ENCODE measurements around the gene TMEM132E.

The TMEM132E gene

GRCh38 chr17:34658811-34659560 is 79.6 kb downstream of the TMEM132E start:
- Histone ChIP-seq H4K20me1 (ENCODE audit: insufficient read depth, low read length) (no peaks in the 10 kb centered on the region), H2AFZ (ENCODE audit: low read length) (no peak overlapping the region), H3K27me3 (ENCODE audit: insufficient read depth, low read length) (no peaks in the 10 kb centered on the region), H3K27ac (ENCODE audit: low read depth, low read length, poor library complexity, severe bottlenecking) (no peak overlapping the region), H3K9ac (ENCODE audit: low read length) (no peak overlapping the region), H3K9me2 (ENCODE audit: low read depth, low read length) (no peaks in the 10 kb centered on the region), H3K9me3 (ENCODE audit: low read length) (no peaks in the 10 kb centered on the region), H3K4me2 (ENCODE audit: low read length) (no peak overlapping the region), H3K79me2 (ENCODE audit: insufficient read depth, low read length) (no peaks in the 10 kb centered on the region), H3K4me1 (ENCODE audit: insufficient read depth, low read length, severe bottlenecking) (no peaks in the 10 kb centered on the region), H3F3A (ENCODE audit: insufficient read depth, low read length) (no peaks in the 10 kb centered on the region), H3K4me3 (ENCODE audit: low read depth, low read length, poor library complexity, severe bottlenecking) (no peak overlapping the region), H3K36me3 (ENCODE audit: insufficient read depth, low read length) (no peaks in the 10 kb centered on the region)
- TF ChIP-seq CTCF (IDR thresholded peaks at IDR 0.05; ENCODE audit: low read length) (no peak), EZH2 (IDR thresholded peaks at IDR 0.05; ENCODE audit: borderline replicate concordance, low read length) (no peak)

- Histone ChIP-seq H3K4me2 (ENCODE audit: low read length) (no peak overlapping the region), H3F3A (ENCODE audit: insufficient read depth, low read length) (no peaks in the 10 kb centered on the region), H3K9me2 (ENCODE audit: low read depth, low read length) (no peaks in the 10 kb centered on the region), H3K4me3 (ENCODE audit: low read depth, low read length, poor library complexity, severe bottlenecking) (no peak overlapping the region), H2AFZ (ENCODE audit: low read length) (no peak overlapping the region), H3K79me2 (ENCODE audit: insufficient read depth, low read length) (no peaks in the 10 kb centered on the region), H3K4me1 (ENCODE audit: insufficient read depth, low read length, severe bottlenecking) (no peaks in the 10 kb centered on the region), H4K20me1 (ENCODE audit: insufficient read depth, low read length) (no peaks in the 10 kb centered on the region), H3K27ac (ENCODE audit: low read depth, low read length, poor library complexity, severe bottlenecking) (no peak overlapping the region), H3K36me3 (ENCODE audit: insufficient read depth, low read length) (no peaks in the 10 kb centered on the region), H3K9ac (ENCODE audit: low read length) (no peak overlapping the region), H3K9me3 (ENCODE audit: low read length) (no peaks in the 10 kb centered on the region), H3K27me3 (ENCODE audit: insufficient read depth, low read length) (no peaks in the 10 kb centered on the region)
- no peak for TF ChIP-seq CTCF (IDR thresholded peaks at IDR 0.05; ENCODE audit: low read length)
- TF ChIP-seq EZH2 (IDR thresholded peaks at IDR 0.05; ENCODE audit: borderline replicate concordance, low read length), result no peak
Measured at GRCh38 chr17:34663714-34664113, 84.3 kb downstream of the TMEM132E start.

- no peak for TF ChIP-seq EZH2 (IDR thresholded peaks at IDR 0.05; ENCODE audit: borderline replicate concordance, low read length)
- TF ChIP-seq CTCF (IDR thresholded peaks at IDR 0.05; ENCODE audit: low read length), result no peak
- Histone ChIP-seq H3K36me3 (ENCODE audit: insufficient read depth, low read length) (no peaks in the 10 kb centered on the region), H3F3A (ENCODE audit: insufficient read depth, low read length) (no peaks in the 10 kb centered on the region), H3K27ac (ENCODE audit: low read depth, low read length, poor library complexity, severe bottlenecking) (no peak overlapping the region), H3K79me2 (ENCODE audit: insufficient read depth, low read length) (no peaks in the 10 kb centered on the region), H3K9me2 (ENCODE audit: low read depth, low read length) (no peaks in the 10 kb centered on the region), H4K20me1 (ENCODE audit: insufficient read depth, low read length) (no peaks in the 10 kb centered on the region), H3K9me3 (ENCODE audit: low read length) (no peaks in the 10 kb centered on the region), H3K27me3 (ENCODE audit: insufficient read depth, low read length) (no peaks in the 10 kb centered on the region), H3K9ac (ENCODE audit: low read length) (no peak overlapping the region), H3K4me2 (ENCODE audit: low read length) (no peak overlapping the region), H3K4me3 (ENCODE audit: low read depth, low read length, poor library complexity, severe bottlenecking) (no peak overlapping the region), H3K4me1 (ENCODE audit: insufficient read depth, low read length, severe bottlenecking) (no peaks in the 10 kb centered on the region), H2AFZ (ENCODE audit: low read length) (no peak overlapping the region)
Measured at GRCh38 chr17:34665150-34665806, 85.9 kb downstream of the TMEM132E start.
